Suprapubic skin (tissue), 4 donors: ENCODE data around the gene RFX8.

ENCODE experiments used
- CTCF ChIP-seq, 2 donors: fragments of 200-600 bp in 1 of 2; fragments of 450-650 bp in 1 of 2; sonication (generic) in 1 of 2; IDR thresholded peaks; one replicate each; pipeline ENCODE4 v1.5.1; 2016 to 2019; ENCODE audit warnings: antibody characterized with exemption in 2 of 2, mild to moderate bottlenecking in 1 of 2, moderate library complexity in 1 of 2
- POLR2A ChIP-seq, 2 donors: fragments of 450-650 bp; IDR thresholded peaks; one replicate each; pipeline ENCODE4 v1.6.1; 2017; ENCODE audit warnings: antibody characterized with exemption in 2 of 2, mild to moderate bottlenecking in 2 of 2, moderate library complexity in 2 of 2
- POLR2AphosphoS5 ChIP-seq, 3 donors: sonication (generic); formaldehyde crosslinking; IDR thresholded peaks; one replicate each; pipeline ENCODE4 v1.6.1; 2017; ENCODE audit warnings: antibody characterized with exemption in 3 of 3

GRCh38 chr2:101400506-101401325, 74.2 kb downstream of the RFX8 start:
- no peak for TF ChIP-seq POLR2AphosphoS5 (IDR thresholded peaks at IDR 0.05)
- TF ChIP-seq CTCF (IDR thresholded peaks at IDR 0.05): no peak
- TF ChIP-seq POLR2A (IDR thresholded peaks at IDR 0.05): no peak
